Sigmoid colon (tissue), 4 donors: ENCODE results near the gene TP53BP2.

Experiments used
- CTCF ChIP-seq, 4 experiments: fragments of 450-650 bp in 3 of 4; fragments of 200-600 bp in 1 of 4; IDR thresholded peaks; one replicate each; pipeline ENCODE4 v1.5.1; 2016 to 2019; ENCODE audit warnings: antibody characterized with exemption in 4 of 4, mild to moderate bottlenecking in 3 of 4, moderate library complexity in 2 of 4
- EP300 ChIP-seq, 4 donors: sonication (generic); formaldehyde crosslinking; IDR thresholded peaks; one replicate each; pipeline ENCODE4 v1.6.1; 2017; ENCODE audit warnings: antibody characterized with exemption in 4 of 4
- POLR2A ChIP-seq, 2 donors: fragments of 450-650 bp; IDR thresholded peaks; one replicate each; pipeline ENCODE4 v1.6.1; 2016; ENCODE audit warnings: antibody characterized with exemption in 2 of 2, mild to moderate bottlenecking in 2 of 2, moderate library complexity in 2 of 2
- POLR2AphosphoS5 ChIP-seq, 4 donors: sonication (generic); formaldehyde crosslinking; IDR thresholded peaks; one replicate each; pipeline ENCODE4 v1.6.1; 2017; ENCODE audit warnings: antibody characterized with exemption in 4 of 4

DNA sequence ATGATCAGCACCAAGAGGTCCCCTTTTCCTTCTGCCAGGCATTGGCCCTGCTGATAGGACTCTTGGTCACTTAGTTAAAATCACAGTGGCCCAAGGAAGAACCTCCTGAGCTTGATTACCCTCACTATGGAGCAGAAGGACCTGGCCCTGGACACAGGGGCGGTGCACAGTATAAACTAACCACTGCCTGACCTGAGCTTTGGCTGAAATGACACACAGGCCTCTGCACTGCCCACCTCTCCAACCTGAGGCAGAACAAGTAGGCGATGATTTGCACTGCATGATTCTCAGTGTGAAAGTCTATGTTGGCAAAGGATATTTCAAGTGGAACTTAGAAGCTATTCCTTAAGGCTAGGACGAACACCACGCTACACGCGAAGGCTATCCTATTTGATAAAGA lies 84.9 kb downstream of the TP53BP2 start:
- no peak for TF ChIP-seq CTCF (IDR thresholded peaks at IDR 0.05)
- TF ChIP-seq POLR2A (IDR thresholded peaks at IDR 0.05): no peak
- no peak for TF ChIP-seq POLR2AphosphoS5 (IDR thresholded peaks at IDR 0.05)
- no peak for TF ChIP-seq EP300 (IDR thresholded peaks at IDR 0.05)
